Measurements from ENCODE around the gene CARD6. TPM values are rescaled to one million over a fixed set of nuclear protein-coding genes. Genes with fewer than 3 reads are reported as not detected.
"Not testable (repeated sequence)": the region's sequence is repeated elsewhere in the genome, so short reads cannot be mapped to it uniquely, and the experiment has no call there.

The CARD6 gene
- total and polyA plus RNA-seq, 10 of the 15 experiments (the other 5 are each of a cell fraction or from before 2014, with no cell fraction given) = 0.29 to 1.2 (median 0.62) TPM

DNA sequence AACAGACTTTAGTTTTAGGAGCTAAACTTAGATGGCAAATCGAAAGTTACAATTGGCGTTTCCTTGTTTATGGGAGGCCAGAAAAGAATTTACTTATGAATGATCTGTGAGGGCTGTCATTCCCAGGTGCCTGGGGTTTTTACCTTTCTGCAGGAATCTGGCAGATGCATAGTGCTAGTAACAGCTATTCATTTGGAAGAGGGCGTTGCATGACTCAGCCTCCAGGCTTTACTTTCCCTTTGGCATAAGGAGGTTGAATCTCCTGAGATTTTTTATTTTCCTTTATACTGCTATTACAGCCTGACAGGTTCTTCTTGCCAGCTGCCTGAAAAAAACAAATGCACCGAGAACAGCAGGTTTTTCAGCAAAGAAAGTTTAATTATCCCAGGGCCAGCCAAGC lies 30.0 kb downstream of the CARD6 start:
- Histone ChIP-seq H2AFZ (ENCODE audit: control insufficient read depth, low read depth, low read length) (no peak overlapping the region), H3K4me3 (no peak overlapping the region), H3K4me2 (ENCODE audit: control insufficient read depth, insufficient read depth) (no peak overlapping the region), H3K27me3 (replicated peaks in 1 of 2; ENCODE audit: control insufficient read depth in 2 of 2, insufficient read depth in 2 of 2, low read length in 1 of 2) (no peaks in the 10 kb centered on the region; a peak in 1 of 4 replicates), H3K27ac (ENCODE audit: control insufficient read depth, insufficient read depth) (no peak overlapping the region), H4K20me1 (ENCODE audit: control insufficient read depth, insufficient read depth) (no peaks in the 10 kb centered on the region), H3K9ac (ENCODE audit: control insufficient read depth, insufficient read depth, low read length) (no peak overlapping the region), H3K4me1 (ENCODE audit: control insufficient read depth, insufficient read depth, low read length) (peaks cover 6% of the 10 kb centered on the region; the same call in 1 of the 2 replicates), H3K36me3 (ENCODE audit: control insufficient read depth in 2 of 2, insufficient read depth in 2 of 2, low read length in 1 of 2) (no peaks in the 10 kb centered on the region), H3K79me2 (ENCODE audit: control insufficient read depth, insufficient read depth, low read length) (no peaks in the 10 kb centered on the region), H3K9me3 (replicated peaks; ENCODE audit: control insufficient read depth, insufficient read depth, low read length) (no peaks in the 10 kb centered on the region)
- DNase-seq (ENCODE audit: low read depth, low spot score) (no peak), FAIRE-seq (no peak), ATAC-seq (no peak)
- CTCF ChIA-PET = interaction anchor here (1.2 kb wide), 1 partner anchor 27 kb away, joined by 3 read pairs; no protein-coding TSS in a partner anchor
- no TSS peak for BruUV-seq (replicated peaks)
- in situ Hi-C loops (cut with MboI) = loop anchor here (10.0 kb wide), 1 partner anchor 1156 kb away; no protein-coding TSS in a partner anchor
- SMC1A ChIA-PET (ENCODE audit: uncharacterized antibody, unreplicated experiment) = no interaction called here
- 32% methylated on average over 4 of the region's 4 CpGs for WGBS (ENCODE audit: insufficient coverage, insufficient replicate concordance, low lambda C conversion rate, missing lambda C conversion rate)
- RAD21 ChIA-PET (ENCODE audit: unreplicated experiment) = interaction anchor here (1.2 kb wide), 1 partner anchor 38 kb away, joined by 3 read pairs; no protein-coding TSS in a partner anchor
- TF ChIP-seq HDGF (IDR thresholded peaks at IDR 0.05) (no peak), RB1 (IDR thresholded peaks at IDR 0.05; ENCODE audit: borderline replicate concordance) (no peak), SPI1 (IDR thresholded peaks at IDR 0.05; ENCODE audit: borderline replicate concordance, insufficient read depth, low read depth, low read length) (no peak), ZNF274 (IDR thresholded peaks at IDR 0.05; ENCODE audit: insufficient read depth, insufficient read length) (no peak)
- TF ChIP-seq, protein P1, sequence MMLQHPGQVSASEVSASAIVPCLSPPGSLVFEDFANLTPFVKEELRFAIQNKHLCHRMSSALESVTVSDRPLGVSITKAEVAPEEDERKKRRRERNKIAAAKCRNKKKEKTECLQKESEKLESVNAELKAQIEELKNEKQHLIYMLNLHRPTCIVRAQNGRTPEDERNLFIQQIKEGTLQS (IDR thresholded peaks at IDR 0.05; ENCODE audit: borderline replicate concordance, extremely low read depth, low read depth, low read length) = no peak
- TF ChIP-seq, protein P2, sequence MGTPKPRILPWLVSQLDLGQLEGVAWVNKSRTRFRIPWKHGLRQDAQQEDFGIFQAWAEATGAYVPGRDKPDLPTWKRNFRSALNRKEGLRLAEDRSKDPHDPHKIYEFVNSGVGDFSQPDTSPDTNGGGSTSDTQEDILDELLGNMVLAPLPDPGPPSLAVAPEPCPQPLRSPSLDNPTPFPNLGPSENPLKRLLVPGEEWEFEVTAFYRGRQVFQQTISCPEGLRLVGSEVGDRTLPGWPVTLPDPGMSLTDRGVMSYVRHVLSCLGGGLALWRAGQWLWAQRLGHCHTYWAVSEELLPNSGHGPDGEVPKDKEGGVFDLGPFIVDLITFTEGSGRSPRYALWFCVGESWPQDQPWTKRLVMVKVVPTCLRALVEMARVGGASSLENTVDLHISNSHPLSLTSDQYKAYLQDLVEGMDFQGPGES (IDR thresholded peaks at IDR 0.05) = no peak
- POLR2A ChIA-PET = no interaction called here
- intact Hi-C loops (cut with micrococcal nuclease; ENCODE audit: unreplicated experiment) = no loop called here

DNA sequence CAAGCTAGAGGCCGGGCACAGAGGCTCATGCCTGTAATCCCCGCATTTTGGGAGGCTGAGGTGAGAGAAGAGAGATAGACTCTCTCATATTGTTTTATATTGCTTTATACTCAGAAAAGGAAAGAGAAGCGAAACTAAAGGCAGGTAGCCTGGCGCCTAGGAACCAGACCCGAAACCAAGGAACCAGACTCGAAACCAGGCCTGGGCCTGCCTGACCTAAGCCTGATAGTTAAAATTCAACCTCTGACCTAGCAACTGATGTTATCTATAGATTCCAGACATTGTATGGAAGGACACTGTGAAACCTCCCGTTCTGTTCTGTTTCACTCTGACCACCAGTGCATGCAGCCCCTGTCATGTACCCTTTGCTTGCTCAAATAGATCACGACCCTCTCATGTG lies 31.1 kb downstream of the CARD6 start:
- BruUV-seq (replicated peaks); H3K4me3 ChIP-seq; H3K9me3 ChIP-seq (replicated peaks; ENCODE audit: control insufficient read depth, insufficient read depth, low read length); H3K9ac ChIP-seq (ENCODE audit: control insufficient read depth, insufficient read depth, low read length); H3K27me3 ChIP-seq (replicated peaks in 1 of 2; ENCODE audit: control insufficient read depth in 2 of 2, insufficient read depth in 2 of 2, low read length in 1 of 2); H3K4me2 ChIP-seq (ENCODE audit: control insufficient read depth, insufficient read depth); RAD21 ChIA-PET (ENCODE audit: unreplicated experiment); H3K79me2 ChIP-seq (ENCODE audit: control insufficient read depth, insufficient read depth, low read length); H3K36me3 ChIP-seq (ENCODE audit: control insufficient read depth in 2 of 2, insufficient read depth in 2 of 2, low read length in 1 of 2); POLR2A ChIA-PET; FAIRE-seq; H3K4me1 ChIP-seq (ENCODE audit: control insufficient read depth, insufficient read depth, low read length); H2AFZ ChIP-seq (ENCODE audit: control insufficient read depth, low read depth, low read length); DNase-seq (ENCODE audit: low read depth, low spot score); intact Hi-C loops (cut with micrococcal nuclease; ENCODE audit: unreplicated experiment); H3K27ac ChIP-seq (ENCODE audit: control insufficient read depth, insufficient read depth); CTCF ChIA-PET; H4K20me1 ChIP-seq (ENCODE audit: control insufficient read depth, insufficient read depth); SMC1A ChIA-PET (ENCODE audit: uncharacterized antibody, unreplicated experiment): not testable (repeated sequence)
- 27% methylated on average over 8 of the region's 8 CpGs for WGBS (ENCODE audit: insufficient coverage, insufficient replicate concordance, low lambda C conversion rate, missing lambda C conversion rate)
- peak; percentile 40; the same call in 2 of the 3 replicates for ATAC-seq
- in situ Hi-C loops (cut with MboI) = loop anchor here (10.0 kb wide), 1 partner anchor 1157 kb away; no protein-coding TSS in a partner anchor

Data from GM12878 (cell line).